RWPE1 (cell line): Measurements from ENCODE around the gene ITGB3.

Experiments used
- CTCF ChIA-PET: fragments of 350-600 bp; sonication (Branson Sonifier 250); formaldehyde crosslinking; extraction: SDS; loops from one replicate; lab custom pipeline; 2021; lab: Yijun Ruan, JAX
- POLR2A ChIA-PET: fragments of 400-600 bp; formaldehyde crosslinking; extraction: SDS; loops from one replicate; lab custom pipeline; 2020; ENCODE audit warnings: antibody characterized with exemption; ENCODE audit not compliant: low non-redundant PET; lab: Yijun Ruan, JAX
- DNase-seq: peaks from one replicate; pipeline ENCODE4 v3.0.0; 2012; ENCODE audit warnings: low spot score
- H3K27ac ChIP-seq: fragments of 450-650 bp; 2 replicates; pipeline ENCODE4 v1.5.1; 2017
- TF ChIP-seq, protein P1 (sequence below): fragments of 450-650 bp; conservative IDR thresholded peaks from 2 replicates; pipeline ENCODE4 v1.5.1; 2017; ENCODE audit warnings: low read depth, mild to moderate bottlenecking

The ITGB3 gene

DNA sequence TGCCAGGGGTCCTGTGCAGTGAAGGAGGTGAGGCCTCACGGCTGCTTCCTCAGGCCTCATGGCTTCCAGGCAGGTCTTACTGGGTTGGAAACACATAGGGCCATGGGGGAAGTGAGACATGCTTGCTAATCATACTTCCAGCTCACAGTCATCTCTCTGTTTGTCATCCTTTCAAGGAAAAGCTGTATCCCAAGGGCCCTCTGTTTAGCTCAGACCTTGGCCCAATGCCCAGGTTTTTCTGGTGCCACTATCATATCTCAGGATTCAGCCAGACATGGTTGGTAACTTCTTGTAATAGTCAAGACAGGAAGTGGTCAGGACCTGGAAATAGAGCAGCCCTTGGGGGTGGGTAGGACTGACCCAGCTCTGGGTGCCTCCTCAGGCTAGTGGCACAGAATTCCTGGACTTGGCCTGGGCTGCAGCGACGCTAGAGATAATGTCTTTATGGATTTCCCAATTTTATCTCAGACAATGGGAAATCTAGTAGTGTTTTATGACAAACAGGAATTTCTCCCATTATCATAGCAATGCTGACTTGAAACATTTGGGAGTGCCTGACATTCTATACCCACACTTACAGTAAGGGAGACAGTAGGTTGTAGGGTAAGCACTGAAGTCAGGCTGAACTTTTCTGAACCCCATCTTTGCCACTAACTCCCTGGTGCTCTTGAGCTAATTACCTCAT is 13.5 kb upstream of the ITGB3 start:
- peak overlapping the region; percentile 75 for H3K27ac ChIP-seq
- POLR2A ChIA-PET = interaction anchor here (0.6 kb wide), 1 partner anchor 83 kb away, joined by 3 read pairs; no protein-coding TSS in a partner anchor
- DNase-seq = peak; percentile 84
- CTCF ChIA-PET = interaction anchor here (0.6 to 2.1 kb wide), 2 partner anchors 72 to 76 kb away, joined by 3 to 10 read pairs; no protein-coding TSS in a partner anchor
- TF ChIP-seq, protein P1, sequence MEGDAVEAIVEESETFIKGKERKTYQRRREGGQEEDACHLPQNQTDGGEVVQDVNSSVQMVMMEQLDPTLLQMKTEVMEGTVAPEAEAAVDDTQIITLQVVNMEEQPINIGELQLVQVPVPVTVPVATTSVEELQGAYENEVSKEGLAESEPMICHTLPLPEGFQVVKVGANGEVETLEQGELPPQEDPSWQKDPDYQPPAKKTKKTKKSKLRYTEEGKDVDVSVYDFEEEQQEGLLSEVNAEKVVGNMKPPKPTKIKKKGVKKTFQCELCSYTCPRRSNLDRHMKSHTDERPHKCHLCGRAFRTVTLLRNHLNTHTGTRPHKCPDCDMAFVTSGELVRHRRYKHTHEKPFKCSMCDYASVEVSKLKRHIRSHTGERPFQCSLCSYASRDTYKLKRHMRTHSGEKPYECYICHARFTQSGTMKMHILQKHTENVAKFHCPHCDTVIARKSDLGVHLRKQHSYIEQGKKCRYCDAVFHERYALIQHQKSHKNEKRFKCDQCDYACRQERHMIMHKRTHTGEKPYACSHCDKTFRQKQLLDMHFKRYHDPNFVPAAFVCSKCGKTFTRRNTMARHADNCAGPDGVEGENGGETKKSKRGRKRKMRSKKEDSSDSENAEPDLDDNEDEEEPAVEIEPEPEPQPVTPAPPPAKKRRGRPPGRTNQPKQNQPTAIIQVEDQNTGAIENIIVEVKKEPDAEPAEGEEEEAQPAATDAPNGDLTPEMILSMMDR = no peak

DNA sequence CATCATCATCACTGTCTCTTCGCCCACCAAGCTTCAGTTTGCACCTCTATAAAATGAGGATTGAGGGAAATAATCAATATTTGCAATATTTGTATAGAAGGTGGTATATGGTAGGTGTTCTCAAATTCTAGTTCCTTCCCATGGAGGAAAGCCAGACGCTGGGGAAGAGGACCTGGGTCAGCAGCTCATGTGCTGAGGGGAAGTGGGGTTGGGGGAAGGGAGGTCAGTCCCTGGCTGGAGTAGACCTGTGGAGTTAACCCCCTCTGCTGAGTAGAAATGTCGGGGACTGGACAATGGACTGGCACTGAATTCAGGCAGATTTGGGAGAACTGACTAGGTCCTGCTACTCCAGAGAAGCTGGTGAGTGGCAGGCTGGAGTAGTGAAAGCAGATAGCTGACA is 12.8 kb upstream of the ITGB3 start:
- TF ChIP-seq, protein P1 = no peak
- ChIA-PET POLR2A (no interaction called here), CTCF (interaction anchor here (0.6 to 2.1 kb wide), 3 partner anchors 72 to 399 kb away, joined by 3 to 10 read pairs (median 3); no protein-coding TSS in a partner anchor)
- no peak for DNase-seq
- H3K27ac ChIP-seq = no peak overlapping the region; the same call in 1 of the 2 replicates

DNA sequence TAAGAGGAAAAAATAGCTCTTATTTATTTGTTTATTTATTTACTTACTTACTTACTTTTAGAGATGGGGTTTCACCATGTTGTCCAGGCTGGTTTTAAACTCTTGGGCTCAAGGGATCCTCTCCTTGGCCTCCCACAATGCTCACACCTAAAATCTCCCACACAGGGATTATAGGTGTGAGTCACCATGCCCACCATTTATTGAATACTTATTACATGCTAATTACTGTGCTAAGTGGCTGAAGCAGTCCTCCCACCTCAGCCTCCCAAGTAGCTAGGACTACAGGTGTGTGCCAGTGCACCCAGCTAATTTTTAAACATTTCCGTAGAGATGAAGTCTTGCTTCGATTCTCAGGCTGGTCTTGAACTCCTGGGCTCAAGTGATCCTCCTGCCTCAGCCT is 11.0 kb upstream of the ITGB3 start:
- H3K27ac ChIP-seq = no peak overlapping the region
- CTCF ChIA-PET = interaction anchor here (0.7 to 0.8 kb wide), 2 partner anchors 10 to 11 kb away, joined by 3 to 5 read pairs; partner anchors contain the start of gene ITGB3
- TF ChIP-seq, protein P1 = no peak
- POLR2A ChIA-PET = no interaction called here
- no peak for DNase-seq

DNA sequence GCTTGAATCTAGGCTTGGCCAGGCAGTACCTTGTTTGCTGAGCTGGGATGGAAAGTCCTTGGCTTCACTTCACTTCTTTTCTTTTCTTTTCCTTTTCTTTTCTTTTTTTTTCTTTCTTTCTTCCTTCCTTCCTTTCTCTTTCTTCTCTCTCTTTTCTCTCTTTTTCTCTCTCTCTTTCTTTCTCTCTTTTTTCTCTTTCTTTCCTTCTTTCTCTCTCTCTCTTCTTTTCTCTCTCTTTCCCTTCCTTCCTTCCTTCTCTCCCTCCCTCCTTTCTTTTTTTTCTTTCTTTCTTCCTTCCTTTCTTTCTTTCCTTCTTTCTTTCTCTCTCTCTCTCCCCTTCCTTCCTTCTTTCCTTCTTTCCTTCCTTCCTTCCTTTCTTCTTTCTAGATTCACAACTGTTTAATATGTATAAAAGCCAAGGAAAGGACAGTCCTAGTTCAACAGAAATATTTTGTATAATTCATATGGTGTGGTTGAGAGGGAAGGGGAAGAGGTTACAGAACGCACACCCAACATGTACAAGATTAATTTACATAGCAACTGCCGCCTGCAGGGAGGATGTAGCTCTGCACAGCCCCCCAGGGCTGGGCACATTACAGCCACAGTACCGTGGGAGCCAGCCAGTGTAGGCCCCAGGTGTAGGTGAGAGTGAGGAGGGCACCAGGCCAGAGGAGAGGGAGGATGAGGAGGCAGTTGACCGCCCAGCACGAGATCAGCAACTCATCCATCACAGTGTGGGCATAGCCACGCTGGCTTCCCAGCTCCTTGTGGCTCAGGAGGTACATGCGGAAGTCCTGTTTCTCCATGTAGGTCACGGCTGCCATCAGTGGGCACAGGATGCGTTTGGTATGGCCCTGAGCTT is 9.7 kb upstream of the ITGB3 start:
- no peak overlapping the region for H3K27ac ChIP-seq
- ChIA-PET CTCF (interaction anchor here (0.5 to 0.8 kb wide), 4 partner anchors 15 to 157 kb away, joined by 3 to 4 read pairs (median 3); partner anchors contain the start of gene EFCAB13), POLR2A (no interaction called here)
- no peak for DNase-seq
- TF ChIP-seq, protein P1 = no peak

DNA sequence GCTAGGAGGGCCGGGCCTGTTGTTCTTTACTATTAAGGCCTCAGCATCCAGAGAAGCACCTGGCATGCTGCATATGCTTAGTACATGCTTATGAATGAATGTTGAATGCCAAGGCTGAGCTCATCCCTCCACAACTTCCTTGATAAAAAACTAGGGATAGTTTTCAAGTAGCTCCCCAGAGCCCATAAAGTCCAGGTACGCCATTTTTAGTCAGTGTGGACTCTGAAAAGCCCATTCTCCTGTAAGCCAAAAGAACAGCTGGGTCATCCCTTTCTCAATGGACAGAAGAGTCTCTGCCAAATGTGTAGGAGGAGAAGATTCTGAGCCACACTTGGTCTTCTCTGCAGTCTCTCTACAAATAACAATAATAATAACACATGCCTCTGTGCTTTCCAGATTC is 8.9 kb upstream of the ITGB3 start:
- H3K27ac ChIP-seq = no peak overlapping the region
- no peak for DNase-seq
- ChIA-PET CTCF (interaction anchor here (0.6 to 1.3 kb wide), 4 partner anchors 9 to 79 kb away, joined by 3 to 4 read pairs (median 3); partner anchors contain the start of genes EFCAB13 and ITGB3), POLR2A (no interaction called here)
- TF ChIP-seq, protein P1 = no peak

DNA sequence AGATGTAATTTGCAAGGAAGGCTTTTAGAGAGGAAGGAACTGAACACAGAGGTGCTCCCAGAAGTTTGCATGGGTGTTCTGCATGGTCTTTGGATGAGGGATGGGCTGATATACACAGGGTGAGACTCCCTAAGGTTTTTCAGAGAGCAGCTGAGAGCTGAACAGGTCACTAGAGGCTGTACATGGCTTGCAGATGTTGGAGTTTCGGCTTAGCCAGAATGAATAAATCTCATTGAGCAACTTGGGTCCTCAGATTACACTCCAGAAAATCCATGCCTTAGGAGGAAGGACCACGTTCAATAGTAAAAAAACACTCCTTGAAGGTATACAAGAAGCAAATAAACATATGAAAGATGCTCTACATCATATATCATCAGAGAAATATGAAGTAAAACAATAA is 7.5 kb upstream of the ITGB3 start:
- DNase-seq = no peak
- CTCF ChIA-PET = no interaction called here
- POLR2A ChIA-PET = no interaction called here
- H3K27ac ChIP-seq = no peak overlapping the region
- TF ChIP-seq, protein P1 = no peak
